Natural killer cell treated with Interleukin-12 subunit alpha and Interleukin-12 subunit beta and Interleukin-15 and Interleukin-18, amount 100 ng/mL, for 72 hours (primary cell): Measurements from ENCODE around the gene MRPL9. TPM values are rescaled to one million over a fixed set of nuclear protein-coding genes. Genes with fewer than 3 reads are reported as not detected.
"Not testable (repeated sequence)": the region's sequence is repeated elsewhere in the genome, so short reads cannot be mapped to it uniquely, and the experiment has no call there.

Source experiments
- ATAC-seq, 2 donors: fragments of 150-1000 bp; cut with Tn5 transposase in 1 of 2; sonication (Bioruptor Pico), chemical (Tn5 transposase) in 1 of 2; 2 replicates each; pipeline ENCODE4 v1.10.0; 2021
- DNase-seq: peaks from one replicate; pipeline ENCODE4 v3.0.0; 2022; ENCODE audit warnings: low spot score
- H3K27ac Mint-ChIP-seq, 2 donors: 1 replicate in 1 of 2; 2 replicates in 1 of 2; pipeline ENCODE4 v1.8.0; 2022; ENCODE audit warnings: mixed read lengths in 2 of 2, mild to moderate bottlenecking in 1 of 2, moderate library complexity in 1 of 2
- H3K27me3 Mint-ChIP-seq, 2 donors: 1 replicate in 1 of 2; 2 replicates in 1 of 2; pipeline ENCODE4 v1.8.0; 2022; ENCODE audit warnings: mixed read lengths in 2 of 2
- H3K36me3 Mint-ChIP-seq: one replicate; pipeline ENCODE4 v1.8.0; 2022; ENCODE audit warnings: mixed read lengths
- H3K4me1 Mint-ChIP-seq, 2 donors: 1 replicate in 1 of 2; 2 replicates in 1 of 2; pipeline ENCODE4 v1.8.0; 2022; ENCODE audit warnings: low read depth in 2 of 2, mixed read lengths in 2 of 2, mild to moderate bottlenecking in 1 of 2
- H3K4me3 Mint-ChIP-seq: one replicate; pipeline ENCODE4 v1.8.0; 2022; ENCODE audit warnings: mixed read lengths
- H3K9me3 Mint-ChIP-seq: 2 replicates; pipeline ENCODE4 v1.8.0; 2022; ENCODE audit warnings: mixed read lengths
- total RNA-seq, 2 donors: library from RNA; stranded (reverse); gene quantifications; one replicate each; pipeline ENCODE4 v1.2.3, GENCODE V29; 2022

Gene MRPL9
- total RNA-seq, 2 donors from 2014 or later: 107 to 161 TPM

DNA sequence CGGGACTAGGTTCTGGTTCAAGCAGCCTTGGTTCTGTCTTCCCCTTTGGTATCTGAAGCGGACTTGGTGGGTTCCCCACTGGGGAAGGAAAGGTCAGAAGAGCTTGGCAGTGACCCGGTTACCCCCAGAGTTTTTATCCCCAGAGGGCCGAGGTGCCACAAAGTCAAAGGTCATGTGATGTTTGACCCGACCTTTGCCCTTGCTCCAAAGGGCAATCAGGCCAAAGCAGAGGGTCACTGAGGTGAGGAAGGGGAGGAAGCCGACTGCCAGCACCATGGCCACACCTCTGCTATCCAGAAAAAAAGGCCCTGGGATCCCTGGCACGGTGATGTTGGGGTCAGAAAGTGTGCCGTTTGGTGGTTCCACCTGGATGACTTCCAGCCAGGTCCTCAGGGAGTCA lies 37.5 kb upstream of the MRPL9 start:
- Mint-ChIP-seq H3K36me3 (no peaks in the 10 kb centered on the region), H3K27me3 (no peaks in the 10 kb centered on the region), H3K9me3 (no peaks in the 10 kb centered on the region), H3K27ac (no peak overlapping the region), H3K4me1 (peaks cover 7 to 11% of the 10 kb centered on the region in 2 donors), H3K4me3 (no peak overlapping the region)
- no peak for ATAC-seq
- DNase-seq: no peak

DNA sequence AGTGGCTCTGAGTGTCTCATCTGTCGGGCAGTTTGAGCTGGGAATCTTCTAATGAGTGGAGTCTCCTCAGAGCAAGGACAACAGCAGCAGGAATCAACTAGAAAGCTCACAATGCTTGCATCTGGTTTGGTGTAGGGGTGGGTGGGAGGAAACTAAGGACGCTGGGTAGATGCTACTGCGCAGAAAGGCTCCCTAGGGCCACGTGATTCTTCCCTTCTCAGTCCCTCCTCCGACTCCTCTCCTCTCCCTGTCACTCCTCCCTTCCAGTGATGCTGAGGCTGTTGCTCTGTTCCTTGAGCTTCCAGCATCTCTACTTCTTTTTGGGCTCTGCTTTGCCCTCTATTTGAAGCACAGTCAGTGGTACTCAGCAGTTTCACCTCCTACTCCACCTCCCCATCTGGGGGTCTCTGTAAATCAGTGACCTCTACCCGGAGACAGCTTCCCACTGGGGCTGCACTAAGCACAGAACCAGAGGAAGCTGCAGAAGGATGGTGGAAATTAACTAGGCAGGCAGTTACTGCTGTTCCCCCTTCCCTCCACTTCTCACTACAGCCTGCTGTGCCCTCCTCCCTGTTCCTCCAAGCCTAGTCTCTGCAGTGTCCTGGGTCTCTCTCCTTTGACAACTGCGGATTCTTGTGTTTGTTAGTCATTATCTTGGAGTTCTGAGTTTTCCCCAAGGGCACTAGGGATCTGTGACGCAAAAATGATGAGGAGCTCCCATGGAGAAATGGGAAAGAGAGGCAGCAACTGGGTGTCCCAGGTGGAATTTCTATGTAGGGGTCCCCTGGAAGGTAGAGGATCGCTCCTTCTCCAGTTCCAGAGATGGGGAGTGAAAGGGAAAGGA lies 36.1 kb upstream of the MRPL9 start:
- no peak for DNase-seq
- Mint-ChIP-seq H3K27me3 (no peaks in the 10 kb centered on the region), H3K4me3 (no peak overlapping the region), H3K9me3 (no peaks in the 10 kb centered on the region), H3K27ac (no peak overlapping the region), H3K36me3 (no peaks in the 10 kb centered on the region), H3K4me1 (peaks cover 7 to 11% of the 10 kb centered on the region in 2 donors)
- ATAC-seq: no peak

DNA sequence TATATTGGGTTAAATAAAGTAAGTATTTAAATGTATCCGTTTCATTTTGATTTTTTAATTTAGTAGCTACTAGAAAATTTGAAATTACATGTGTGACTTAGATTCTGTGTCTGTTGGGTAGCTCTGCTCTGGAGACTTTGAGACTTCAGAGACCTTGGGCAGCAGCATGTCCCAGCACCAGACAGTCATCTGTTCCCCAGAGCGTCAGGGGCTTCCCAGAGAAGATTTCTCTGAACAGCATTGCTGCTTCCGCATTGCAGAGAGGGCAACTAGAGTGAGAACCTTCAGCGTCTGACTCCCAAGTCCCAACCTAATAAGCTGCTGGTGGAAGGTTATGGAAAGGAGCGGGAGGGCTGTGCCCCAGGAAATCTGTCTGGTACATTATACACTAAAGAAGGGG lies 35.3 kb upstream of the MRPL9 start:
- Mint-ChIP-seq H3K4me1 (peaks cover 7 to 11% of the 10 kb centered on the region in 2 donors), H3K27me3 (no peaks in the 10 kb centered on the region), H3K9me3 (no peaks in the 10 kb centered on the region), H3K27ac (no peak overlapping the region), H3K4me3 (no peak overlapping the region), H3K36me3 (no peaks in the 10 kb centered on the region)
- ATAC-seq (no peak), DNase-seq (no peak)

DNA sequence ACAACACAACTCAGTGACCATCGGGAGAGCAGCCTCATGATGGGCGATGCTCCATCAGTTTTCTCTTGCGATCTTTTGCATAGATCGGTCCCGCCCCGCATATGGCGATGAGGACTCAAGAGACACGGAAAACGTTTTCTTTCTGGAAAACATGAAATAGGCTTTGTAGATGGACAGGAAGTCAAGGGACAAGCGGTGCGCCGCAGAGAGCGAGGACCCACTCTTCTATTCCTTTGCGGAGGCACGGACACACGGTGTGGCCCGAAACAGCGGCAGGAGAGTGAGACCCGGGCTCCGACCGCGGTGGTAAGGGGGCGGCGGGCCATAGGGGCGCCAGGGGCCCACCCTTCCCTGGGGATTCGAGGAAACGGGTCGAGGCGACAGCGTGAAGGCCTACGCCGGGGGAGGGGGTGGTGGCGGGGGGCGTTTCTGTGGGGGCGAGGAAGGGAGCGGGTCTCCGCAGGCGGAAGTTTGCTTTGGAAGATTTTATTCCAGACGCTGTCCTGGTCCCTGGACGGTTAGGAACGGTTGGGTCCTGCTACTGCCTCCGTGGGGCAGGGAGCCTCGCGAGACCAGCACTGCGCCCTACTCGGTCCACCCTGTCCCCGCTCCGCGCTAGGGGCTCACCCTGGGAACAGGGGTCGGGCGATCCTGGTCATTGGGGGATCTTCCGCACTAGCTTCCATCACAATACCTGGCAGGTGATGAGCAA lies 27.8 kb upstream of the MRPL9 start:
- peaks cover 17 to 20% of the 10 kb centered on the region in 2 donors for H3K4me1 Mint-ChIP-seq
- no peaks in the 10 kb centered on the region for H3K9me3 Mint-ChIP-seq
- H3K4me3 Mint-ChIP-seq: peak overlapping the region; percentile 91
- H3K27ac Mint-ChIP-seq: peak overlapping the region; percentile 73 to 92
- DNase-seq (no peak), ATAC-seq (no peak)
- no peaks in the 10 kb centered on the region for H3K36me3 Mint-ChIP-seq
- H3K27me3 Mint-ChIP-seq: no peaks in the 10 kb centered on the region

DNA sequence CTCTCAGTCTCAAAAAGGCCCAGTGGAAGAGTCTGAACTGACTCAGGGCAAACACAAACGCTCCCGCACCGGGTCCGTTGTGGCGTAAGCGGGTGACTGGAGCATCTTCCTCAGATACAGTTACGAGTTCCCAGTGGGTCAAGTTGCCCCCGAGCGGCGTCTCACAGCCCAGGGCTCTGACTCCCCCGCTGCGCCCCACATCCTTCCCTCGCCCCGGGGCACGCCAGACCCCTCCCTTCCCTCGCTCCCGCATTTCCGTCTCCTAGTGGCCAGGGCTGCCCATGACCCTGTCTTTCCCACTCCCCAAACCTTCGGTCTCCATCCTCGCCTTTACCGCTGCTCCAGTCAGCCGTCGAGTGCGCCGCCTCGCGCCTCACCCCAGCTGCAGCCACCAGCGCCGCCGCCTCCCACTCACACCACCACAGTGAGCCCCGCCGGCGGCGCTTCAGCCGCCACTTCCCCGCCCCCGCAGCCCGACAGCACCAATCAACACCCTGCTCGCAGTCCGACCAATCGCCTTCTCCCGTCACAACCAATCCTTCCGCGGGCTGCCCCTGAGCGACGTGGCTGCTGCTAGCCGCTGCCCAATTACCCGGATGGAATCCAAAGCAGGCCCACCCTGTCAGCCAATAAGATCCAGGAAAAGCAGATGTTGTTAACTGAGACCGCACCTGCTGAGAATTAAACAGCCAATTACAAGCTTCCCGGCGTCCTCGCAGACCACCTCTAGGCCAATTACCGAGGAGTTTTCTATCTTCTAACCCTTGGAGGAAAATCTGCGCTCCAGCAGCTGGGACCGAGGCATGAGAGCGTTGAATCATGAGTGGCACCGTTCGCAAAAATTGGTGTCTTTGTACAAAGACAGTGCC lies 27.0 kb upstream of the MRPL9 start, which contains the start of gene TDRKH:
Gene TDRKH (minus strand): TSS at position 430 of the 869 bp plus-strand sequence. CDS start 7,478 bp downstream, outside the sequence.
- Mint-ChIP-seq H3K36me3 (no peaks in the 10 kb centered on the region), H3K4me3 (peak within 1 kb of the TSS; percentile 91), H3K4me1 (peaks cover 17 to 20% of the 10 kb centered on the region in 2 donors), H3K27ac (peak within 1 kb of the TSS; percentile 73 to 92), H3K9me3 (no peaks in the 10 kb centered on the region), H3K27me3 (no peaks in the 10 kb centered on the region)
- ATAC-seq (peak; percentile 98 to 99), DNase-seq (peak; percentile 99)

DNA sequence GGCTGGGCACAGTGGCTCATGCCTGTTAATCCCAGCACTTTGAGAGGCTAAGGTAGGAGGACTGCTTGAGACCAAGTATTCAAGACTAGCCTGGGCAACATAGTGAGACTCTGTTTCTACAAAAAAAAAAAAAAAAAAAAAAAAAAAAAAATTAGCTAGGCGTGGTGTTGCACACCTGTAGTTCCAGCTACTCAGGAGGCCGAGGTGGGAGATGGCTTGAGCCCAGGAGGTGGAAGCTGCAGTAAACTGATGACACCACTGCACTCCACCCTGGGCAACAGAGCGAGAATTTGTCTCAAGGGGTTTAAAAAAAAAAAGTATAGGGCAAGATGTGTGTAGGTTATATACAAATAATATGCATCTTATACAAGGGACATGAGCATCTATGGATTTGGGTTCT lies 24.4 kb upstream of the MRPL9 start:
- DNase-seq (no peak), ATAC-seq (no peak)
- H3K27me3 Mint-ChIP-seq: no peaks in the 10 kb centered on the region
- H3K36me3 Mint-ChIP-seq: no peaks in the 10 kb centered on the region
- H3K4me3 Mint-ChIP-seq: no peak overlapping the region
- H3K27ac Mint-ChIP-seq: no peak overlapping the region
- peaks cover 17 to 20% of the 10 kb centered on the region in 2 donors for H3K4me1 Mint-ChIP-seq
- H3K9me3 Mint-ChIP-seq: no peaks in the 10 kb centered on the region

DNA sequence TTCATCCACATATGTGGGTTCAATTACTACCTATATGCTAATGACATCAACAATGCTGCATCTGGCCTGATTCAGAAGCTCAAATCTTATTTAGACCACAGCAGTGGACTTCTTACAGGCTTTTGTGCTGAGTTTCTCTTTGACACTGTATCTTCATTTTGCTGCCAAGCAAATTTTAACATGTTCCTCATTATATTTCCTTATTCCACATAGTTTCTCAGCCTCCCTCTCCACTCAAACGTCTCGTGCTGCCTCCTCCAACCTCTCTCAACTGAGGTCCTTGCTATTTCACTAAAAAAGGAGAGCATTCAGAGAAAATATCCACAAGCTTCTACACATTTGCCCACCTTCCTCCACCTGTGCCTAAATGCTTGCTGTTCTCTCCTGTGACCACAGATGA lies 20.5 kb upstream of the MRPL9 start:
- H3K4me3 Mint-ChIP-seq: no peak overlapping the region
- ATAC-seq (no peak), DNase-seq (no peak)
- no peaks in the 10 kb centered on the region for H3K27me3 Mint-ChIP-seq
- no peaks in the 10 kb centered on the region for H3K4me1 Mint-ChIP-seq
- H3K27ac Mint-ChIP-seq: no peak overlapping the region
- H3K9me3 Mint-ChIP-seq: no peaks in the 10 kb centered on the region
- H3K36me3 Mint-ChIP-seq: peaks cover 5% of the 10 kb centered on the region

DNA sequence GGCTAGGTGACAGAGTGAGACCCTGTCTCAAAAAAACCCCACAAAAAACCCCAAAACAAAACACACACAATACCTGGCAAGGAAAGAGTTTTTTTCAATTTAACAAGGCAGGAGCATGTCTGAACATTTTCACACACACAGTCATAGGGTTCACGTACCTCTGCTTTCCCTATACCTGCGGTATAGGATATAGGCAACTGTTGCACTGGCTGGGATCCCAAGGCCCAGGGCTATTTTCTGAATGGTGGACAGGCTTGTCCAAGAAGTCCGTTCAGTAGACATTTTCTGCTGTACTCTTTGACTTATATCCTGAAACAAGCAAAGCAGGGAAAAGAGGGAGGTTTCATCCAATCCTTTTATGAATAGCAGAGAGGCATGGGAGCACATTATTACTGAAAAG lies 19.4 kb upstream of the MRPL9 start:
- no peaks in the 10 kb centered on the region for H3K27me3 Mint-ChIP-seq
- ATAC-seq (no peak), DNase-seq (no peak)
- peaks cover 10% of the 10 kb centered on the region for H3K36me3 Mint-ChIP-seq
- no peaks in the 10 kb centered on the region for H3K4me1 Mint-ChIP-seq
- no peak overlapping the region for H3K27ac Mint-ChIP-seq
- no peaks in the 10 kb centered on the region for H3K9me3 Mint-ChIP-seq
- H3K4me3 Mint-ChIP-seq: no peak overlapping the region

DNA sequence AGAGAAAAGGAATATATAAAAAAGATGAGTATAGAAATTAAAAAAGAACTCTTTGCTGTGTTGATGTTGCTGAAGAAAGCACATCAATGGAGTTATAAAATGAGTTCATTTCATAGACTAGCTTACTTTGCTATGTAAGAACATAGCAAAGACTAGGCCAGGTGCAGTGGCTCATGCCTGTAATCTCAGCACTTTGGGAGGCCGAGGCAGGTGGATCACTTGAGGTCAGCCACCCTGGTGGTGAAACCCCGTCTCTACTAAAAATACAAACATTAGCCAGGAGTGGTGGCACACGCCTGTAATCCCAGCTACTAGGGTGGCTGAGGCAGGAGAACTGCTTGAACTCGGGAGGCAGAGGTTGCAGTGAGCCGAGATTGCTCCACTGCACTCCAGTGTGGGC lies 18.7 kb upstream of the MRPL9 start:
- H3K9me3 Mint-ChIP-seq, H3K4me1 Mint-ChIP-seq, H3K27ac Mint-ChIP-seq, ATAC-seq, DNase-seq, H3K36me3 Mint-ChIP-seq, H3K27me3 Mint-ChIP-seq, H3K4me3 Mint-ChIP-seq: not testable (repeated sequence)

DNA sequence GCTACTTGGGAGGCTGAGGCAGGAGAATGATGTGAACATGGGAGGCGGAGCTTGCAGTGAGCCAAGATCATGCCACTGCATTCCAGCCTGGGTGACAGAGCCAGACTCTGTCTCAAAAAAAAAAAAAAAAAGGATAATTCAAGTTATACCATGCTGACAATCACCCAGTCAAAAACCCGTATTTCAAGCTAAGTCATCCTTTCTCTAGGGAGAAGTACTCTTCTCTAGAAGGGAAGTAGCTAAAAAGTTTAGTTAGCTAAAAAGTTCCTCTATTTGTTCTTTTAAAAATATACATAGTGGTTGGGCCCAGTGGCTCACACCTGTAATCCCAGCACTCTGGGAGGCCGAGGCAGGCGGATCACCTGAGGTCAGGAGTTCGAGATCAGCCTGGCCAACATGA lies 17.4 kb upstream of the MRPL9 start:
- not testable (repeated sequence) for H3K4me3 Mint-ChIP-seq, H3K27ac Mint-ChIP-seq, H3K36me3 Mint-ChIP-seq, H3K9me3 Mint-ChIP-seq, H3K4me1 Mint-ChIP-seq, H3K27me3 Mint-ChIP-seq, DNase-seq, ATAC-seq

DNA sequence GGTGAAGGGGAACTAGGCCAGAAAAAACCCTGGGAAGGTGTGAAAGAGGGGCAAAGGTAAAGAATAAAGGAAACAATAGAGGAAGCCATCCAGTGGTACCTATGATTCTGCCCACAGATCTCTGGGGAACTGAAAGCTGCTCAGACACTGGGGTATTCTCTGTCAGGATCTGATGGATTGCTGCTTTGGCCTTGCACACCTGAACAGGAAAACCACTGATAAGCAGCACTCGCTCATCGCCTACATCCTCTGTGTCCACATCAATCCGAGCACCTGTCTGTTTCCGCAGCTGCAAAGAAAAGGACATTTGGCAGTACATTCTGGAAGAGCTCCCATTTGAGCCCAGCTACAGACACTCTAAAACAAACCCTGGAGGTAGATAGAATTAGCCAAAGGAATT lies 16.6 kb upstream of the MRPL9 start:
- H3K4me1 Mint-ChIP-seq: no peaks in the 10 kb centered on the region
- no peaks in the 10 kb centered on the region for H3K27me3 Mint-ChIP-seq
- peaks cover 10% of the 10 kb centered on the region for H3K36me3 Mint-ChIP-seq
- DNase-seq (no peak), ATAC-seq (no peak)
- no peaks in the 10 kb centered on the region for H3K9me3 Mint-ChIP-seq
- no peak overlapping the region for H3K27ac Mint-ChIP-seq
- H3K4me3 Mint-ChIP-seq: no peak overlapping the region

DNA sequence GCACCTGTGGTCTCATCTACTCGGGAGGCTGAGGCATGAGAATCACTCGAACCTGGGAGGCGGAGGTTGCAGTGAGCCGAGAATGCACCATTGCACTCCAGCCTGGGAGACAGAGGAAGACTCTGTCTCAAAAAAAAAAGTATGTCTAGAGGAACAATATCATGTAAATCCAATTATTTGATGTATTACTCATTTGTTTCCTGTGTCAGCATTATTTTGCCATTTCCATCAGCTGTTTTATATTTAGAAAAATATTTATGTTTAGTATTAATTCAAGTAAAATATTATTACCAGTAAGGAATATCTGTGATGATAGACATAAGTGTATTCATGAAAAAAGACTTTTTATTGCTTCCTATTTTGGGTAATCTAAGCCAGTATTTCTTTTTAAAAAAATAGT lies 14.0 kb upstream of the MRPL9 start:
- Mint-ChIP-seq H3K4me3 (no peak overlapping the region), H3K9me3 (no peaks in the 10 kb centered on the region), H3K4me1 (no peaks in the 10 kb centered on the region), H3K27me3 (no peaks in the 10 kb centered on the region), H3K36me3 (peaks cover 16% of the 10 kb centered on the region), H3K27ac (no peak overlapping the region)
- no peak for ATAC-seq
- no peak for DNase-seq

DNA sequence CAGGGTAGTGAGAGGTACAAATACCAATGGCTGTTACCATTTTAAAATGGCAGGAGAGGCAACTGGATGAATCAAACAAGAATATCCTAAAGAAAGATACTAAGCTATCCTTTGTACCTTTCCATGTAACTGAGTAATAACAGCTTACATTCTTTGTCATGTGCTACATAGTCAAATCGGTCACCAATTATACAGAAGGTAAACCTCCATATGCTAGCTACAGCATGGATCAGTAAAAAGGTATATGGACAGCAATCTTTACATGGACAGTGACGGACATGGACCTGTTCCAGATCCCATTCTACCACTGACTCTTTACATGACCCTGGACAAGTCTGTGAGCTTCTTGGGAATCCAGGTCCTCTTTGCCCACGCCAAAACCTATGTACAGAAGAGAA lies 13.4 kb upstream of the MRPL9 start:
- Mint-ChIP-seq H3K27ac (no peak overlapping the region), H3K36me3 (peaks cover 16% of the 10 kb centered on the region), H3K9me3 (no peaks in the 10 kb centered on the region), H3K27me3 (no peaks in the 10 kb centered on the region), H3K4me1 (no peaks in the 10 kb centered on the region), H3K4me3 (no peak overlapping the region)
- DNase-seq (no peak), ATAC-seq (no peak)
